Activated T-cell treated with anti-CD3 and anti-CD28 coated beads for 4 hours (primary cell): ENCODE results near the gene SLC25A31.

Experiments used
- DNase-seq: peaks from one replicate; pipeline ENCODE4 v3.0.0-alpha.2; 2020

Gene SLC25A31

DNA sequence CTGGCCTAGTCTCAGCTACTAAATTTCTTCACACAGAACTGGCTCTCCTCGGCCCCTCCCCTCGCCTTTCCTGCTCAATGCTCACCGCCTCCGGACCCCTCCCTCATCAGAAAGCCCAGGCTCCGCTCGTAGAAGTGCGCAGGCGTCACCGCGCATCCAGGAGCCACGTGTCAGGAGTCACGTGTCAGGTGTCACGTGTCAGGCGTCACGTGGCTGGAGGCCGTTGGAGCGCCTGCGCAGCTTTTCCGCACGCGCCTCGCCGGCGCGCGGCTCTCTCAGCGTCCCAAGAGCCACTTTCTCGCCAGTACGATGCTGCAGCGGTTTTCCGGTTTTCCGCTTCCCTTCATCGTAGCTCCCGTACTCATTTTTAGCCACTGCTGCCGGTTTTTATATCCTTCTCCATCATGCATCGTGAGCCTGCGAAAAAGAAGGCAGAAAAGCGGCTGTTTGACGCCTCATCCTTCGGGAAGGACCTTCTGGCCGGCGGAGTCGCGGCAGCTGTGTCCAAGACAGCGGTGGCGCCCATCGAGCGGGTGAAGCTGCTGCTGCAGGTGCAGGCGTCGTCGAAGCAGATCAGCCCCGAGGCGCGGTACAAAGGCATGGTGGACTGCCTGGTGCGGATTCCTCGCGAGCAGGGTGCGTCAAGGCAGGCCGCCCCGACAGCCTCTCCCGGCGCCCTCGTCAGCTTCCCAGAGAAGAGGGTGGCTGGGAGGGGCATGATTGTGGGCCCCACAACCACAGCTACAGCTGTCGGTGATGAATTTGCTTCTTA is at the start of gene SLC25A31:
Gene SLC25A31 (plus strand): TSS at position 259 of the 772 bp plus-strand sequence. CDS start 146 bp downstream, at position 405.
- DNase-seq: no peak

DNA sequence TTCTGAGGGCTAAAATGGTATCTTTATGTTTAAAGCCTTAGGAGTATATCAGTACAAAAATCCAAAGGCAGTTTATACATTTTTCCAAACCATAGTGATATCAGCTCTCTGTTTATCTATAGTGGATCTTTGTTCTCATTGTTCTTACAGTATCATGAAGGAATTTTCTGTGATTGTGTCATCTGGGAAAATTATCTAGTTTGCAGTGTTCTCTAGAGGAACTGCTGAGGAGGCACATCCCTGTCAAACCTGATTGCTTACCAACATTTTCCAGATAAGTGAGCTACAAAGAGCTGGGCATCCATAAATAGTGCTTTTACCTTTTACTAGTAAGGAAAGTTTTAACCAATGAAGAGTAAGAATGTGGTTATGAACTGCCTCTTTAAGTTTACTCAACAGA is 44.9 kb upstream of the SLC25A31 start:
- no peak for DNase-seq

GRCh38 chr4:127686658-127687057 is 43.5 kb upstream of the SLC25A31 start:
- no peak for DNase-seq

DNA sequence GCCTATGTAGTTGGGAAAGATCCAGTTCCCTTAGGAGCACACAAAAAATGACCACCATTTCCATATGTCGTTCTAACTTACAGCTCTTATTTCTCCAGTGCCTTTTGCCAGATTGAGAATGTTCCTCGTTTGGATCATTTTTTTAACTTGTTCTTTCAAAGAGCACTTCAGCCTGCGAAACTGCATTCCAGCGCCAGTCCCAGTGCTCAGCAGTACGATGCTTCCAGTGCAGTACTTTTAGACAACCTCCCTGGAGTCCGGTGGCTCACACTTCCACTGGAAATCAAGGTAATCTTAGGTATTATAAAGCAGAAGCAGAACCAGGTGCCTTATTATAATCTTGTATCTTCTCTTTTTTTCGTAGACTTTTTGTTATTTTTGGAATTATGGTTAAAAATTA is 42.6 kb upstream of the SLC25A31 start:
- DNase-seq: no peak

DNA sequence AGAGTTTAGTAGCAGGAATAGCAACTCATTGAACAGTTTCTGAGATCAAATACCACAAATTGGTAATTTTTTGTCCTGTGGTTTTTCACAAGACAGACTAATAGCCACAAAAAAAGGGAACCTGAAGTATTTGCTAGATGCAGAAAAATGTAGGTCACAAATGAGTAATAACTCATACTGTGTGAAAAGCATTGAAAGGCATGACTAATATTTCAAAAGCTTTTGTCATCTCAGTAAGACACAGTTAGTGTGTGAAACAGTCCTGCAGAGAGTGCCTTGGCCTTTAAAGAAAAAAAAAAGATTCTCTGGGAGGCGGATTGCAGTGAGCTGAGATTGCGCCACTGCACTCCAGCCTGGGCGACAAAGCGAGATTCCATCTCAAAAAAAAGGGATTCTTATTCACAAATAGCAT is 31.4 kb upstream of the SLC25A31 start:
- DNase-seq: no peak

DNA sequence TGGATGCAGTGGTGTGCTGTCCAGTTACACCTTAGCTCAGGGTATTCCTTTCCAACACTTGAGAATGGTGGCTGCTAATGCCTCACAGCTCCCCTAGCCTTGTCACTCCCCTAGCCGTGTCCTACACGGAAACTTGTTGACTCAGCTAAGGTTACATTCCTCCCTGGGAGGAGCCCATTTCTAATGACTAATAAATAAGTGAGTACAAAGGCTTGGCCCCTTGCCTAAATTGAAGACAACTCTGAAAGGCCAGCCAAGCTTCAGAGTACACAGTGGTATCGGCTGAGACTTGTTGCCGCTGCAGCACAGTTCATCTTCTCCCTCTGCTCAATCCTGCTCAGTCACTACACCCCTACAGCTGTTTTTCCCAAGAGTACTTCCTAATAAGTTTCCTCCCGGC is 21.2 kb upstream of the SLC25A31 start:
- no peak for DNase-seq

DNA sequence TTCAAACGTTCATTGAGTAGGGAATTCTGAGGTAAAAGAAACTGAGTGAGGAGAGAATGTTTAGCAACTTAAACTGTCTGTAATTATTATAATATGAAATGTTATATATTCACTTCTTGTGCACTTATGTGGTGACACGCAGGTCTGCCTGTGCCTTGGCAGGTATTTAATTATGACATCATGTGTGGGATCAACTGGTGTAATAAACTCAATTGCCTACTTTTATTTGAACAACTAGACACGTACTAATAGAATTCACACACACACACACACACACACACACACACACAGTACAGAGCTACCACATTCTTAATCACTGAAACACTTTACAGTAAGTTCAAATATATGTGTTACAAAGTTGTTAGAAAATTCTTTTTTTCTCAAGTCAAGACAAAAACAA is 20.7 kb upstream of the SLC25A31 start:
- DNase-seq: no peak

- DNase-seq: no peak
These were observed 1.2 kb downstream of the SLC25A31 start for GRCh38 chr4:127731406-127731805.

DNA sequence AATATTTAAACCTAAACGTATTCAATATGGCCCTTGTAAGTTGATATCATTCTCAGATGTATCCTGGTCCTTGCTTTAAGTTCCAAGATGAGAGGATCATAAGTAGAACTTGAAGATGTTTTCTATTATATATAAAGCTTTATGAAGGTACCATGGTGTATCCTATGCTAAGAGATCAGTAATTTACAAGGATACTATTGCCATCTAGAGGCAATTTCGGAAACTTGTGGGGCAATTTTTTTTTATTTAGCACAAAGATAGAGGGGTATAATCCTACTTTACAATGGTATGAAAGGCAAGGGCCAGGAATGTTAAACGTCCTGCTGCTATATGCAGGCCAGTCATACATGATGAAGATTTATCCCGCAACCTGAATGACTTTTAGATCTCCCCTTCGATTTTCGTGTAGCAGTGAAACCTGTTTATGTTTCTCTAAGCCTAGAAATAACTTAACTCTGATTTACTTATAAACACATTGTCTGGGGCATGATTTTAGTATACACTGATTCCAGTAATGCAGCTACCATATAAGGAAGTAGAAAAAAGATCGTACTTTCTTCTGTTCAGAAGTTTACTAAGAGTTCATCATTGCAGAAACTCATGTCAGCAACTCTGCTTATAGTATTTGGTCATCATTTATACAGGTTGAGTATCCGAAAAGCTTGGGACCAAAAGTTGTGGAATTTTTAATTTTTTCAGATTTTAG is 2.6 kb downstream of the SLC25A31 start:
- no peak for DNase-seq

- DNase-seq: no peak
These were observed 4.8 kb downstream of the SLC25A31 start for GRCh38 chr4:127734976-127735375.

DNA sequence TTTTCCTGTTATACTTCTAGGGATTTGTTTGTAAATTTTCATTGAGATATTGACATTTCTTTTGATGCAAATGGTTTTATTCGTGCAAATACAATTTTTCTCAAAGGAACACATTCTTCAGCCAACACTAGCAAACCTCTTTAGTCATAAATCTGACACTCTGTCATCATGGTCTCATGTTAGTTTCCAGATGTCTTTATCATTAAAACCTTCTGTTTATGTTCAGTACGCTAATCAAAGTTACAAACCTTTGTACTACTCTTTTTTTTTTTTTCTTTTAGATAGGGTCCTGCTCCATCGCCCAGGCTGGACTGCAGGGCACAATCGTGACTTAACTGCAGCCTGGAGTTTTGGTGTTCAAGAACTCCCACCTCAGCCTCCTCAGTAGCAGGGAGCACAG is 7.1 kb downstream of the SLC25A31 start:
- DNase-seq: no peak

GRCh38 chr4:127741247-127741646 is 11.0 kb downstream of the SLC25A31 start:
- no peak for DNase-seq

DNA sequence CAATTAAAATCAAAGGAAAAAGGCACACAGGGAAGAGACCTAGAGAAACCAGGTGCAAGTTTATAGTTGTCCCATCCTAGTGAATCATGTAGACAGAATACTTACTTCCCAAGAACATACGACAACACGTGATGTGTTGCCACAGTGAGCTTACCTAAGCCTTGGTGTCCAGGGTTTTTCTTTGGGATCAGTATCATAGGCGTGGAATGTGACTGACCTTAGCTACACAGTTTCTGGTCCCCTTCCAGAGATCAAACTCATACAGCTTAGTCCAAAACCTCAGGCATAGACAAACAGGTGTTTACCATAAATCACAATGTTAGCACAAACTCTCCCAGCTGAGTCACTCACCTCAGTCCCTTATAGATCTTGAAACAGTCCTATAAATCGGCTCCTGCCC is 17.7 kb downstream of the SLC25A31 start:
- DNase-seq: no peak

- no peak for DNase-seq
These were observed 18.8 kb downstream of the SLC25A31 start for GRCh38 chr4:127748957-127749356.

DNA sequence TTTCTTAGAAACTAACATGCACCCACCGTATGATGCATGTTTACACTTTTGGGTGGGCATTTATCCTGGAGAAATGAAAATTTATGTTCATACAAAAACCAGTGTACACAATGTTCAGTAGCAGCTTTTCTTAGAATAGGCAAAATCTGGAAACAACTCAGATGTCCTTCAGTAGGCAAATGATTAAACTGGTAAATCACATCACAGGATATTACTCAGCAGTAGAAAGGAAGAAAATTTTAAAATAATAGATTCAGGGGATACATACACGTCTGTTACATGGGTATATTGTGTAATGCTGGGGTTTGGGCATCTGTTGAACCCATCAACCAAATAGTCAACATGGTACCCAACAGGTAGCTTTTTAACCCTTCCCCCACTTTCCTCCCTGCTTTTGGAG is 26.7 kb downstream of the SLC25A31 start:
- DNase-seq: no peak

GRCh38 chr4:127759228-127759820 is 29.1 kb downstream of the SLC25A31 start:
- DNase-seq: no peak

DNA sequence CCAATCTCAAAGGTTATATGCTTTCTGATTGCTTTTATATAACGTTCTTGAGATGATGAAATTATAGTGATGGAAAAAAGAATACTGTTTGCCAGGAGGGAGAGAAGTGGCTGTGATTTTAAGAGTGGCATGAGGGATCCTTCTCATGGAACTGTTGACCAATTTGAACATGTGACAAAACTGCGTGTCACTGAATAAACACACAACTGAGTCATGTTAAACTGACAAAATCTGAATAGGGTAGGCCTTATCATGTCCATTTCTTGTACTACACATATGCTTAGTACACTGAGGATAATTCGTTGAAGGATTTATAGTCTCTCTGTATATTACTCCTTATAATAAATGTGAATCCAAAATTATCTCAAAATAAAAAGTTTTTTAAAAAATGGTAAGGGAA is 29.7 kb downstream of the SLC25A31 start:
- DNase-seq: no peak

DNA sequence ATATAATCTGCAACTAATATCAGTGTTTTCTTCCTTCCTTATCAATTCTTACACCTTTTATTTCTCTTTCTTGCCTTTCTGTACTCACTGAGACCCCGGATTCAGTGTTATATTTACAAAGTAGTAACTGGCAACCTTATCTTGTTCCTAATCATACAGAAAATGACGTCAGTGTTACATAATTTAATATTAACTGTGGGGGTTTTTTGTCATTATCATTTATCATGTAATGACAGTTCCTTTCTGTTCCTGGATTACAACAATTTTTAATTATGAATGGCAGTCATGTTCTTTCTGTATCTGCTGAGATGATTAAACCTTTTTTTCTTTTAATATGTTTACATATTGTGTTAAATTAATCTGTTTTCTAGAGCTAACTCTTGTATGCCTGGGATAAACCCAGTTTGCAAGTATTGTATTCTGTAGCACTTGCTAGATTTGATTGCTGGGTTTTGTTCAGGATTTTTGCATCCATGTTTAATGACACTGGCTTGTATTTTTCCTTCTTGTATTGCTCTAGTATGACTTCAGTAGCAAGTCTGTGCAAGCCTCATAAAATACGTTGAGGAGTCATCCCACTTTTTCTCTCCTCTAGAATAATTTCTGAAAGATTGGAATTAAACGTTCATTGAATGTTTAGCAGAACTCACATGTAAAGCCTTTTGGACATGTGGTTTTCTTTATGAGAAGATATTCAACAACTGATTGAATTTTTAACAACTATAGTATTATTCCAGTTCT is 41.5 kb downstream of the SLC25A31 start:
- no peak for DNase-seq

GRCh38 chr4:127772769-127773671 is 42.8 kb downstream of the SLC25A31 start:
- DNase-seq: no peak

DNA sequence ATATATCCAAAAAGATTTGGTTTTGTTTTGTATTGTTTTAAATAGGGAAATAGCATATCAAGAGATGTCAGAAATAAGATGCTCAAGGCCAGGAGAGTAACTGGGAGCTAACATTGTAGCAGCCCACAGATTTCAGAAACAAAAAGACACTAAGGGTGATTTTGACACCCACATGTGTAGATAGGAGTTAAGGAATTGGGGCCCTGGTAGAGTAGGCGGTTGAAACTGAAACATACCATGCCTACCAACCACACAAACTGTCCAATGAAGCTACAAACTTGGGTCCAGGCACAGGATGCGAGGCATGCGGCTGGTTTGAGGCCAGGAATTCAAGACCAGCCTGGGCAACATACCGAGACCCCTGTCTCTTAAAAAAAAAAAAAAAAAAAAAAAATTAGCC is 45.6 kb downstream of the SLC25A31 start:
- DNase-seq: no peak

DNA sequence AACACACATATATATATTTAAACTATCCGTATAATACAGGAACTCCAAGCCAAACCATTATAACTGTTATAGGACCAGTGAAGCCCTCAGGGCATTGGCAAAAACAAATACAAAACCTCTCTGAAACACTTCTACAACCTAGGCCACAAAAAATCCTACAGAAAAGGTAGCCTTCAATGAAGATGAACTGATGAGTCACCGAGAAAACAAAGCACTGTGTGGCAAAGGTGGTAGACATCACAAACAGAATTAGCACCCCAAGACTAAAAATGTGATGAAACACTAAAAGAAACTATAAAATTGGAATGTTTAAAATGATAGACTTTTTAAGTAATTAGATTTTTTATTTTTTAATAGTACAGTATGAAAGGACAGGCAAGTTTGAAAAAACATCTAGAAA is 46.4 kb downstream of the SLC25A31 start:
- no peak for DNase-seq

DNA sequence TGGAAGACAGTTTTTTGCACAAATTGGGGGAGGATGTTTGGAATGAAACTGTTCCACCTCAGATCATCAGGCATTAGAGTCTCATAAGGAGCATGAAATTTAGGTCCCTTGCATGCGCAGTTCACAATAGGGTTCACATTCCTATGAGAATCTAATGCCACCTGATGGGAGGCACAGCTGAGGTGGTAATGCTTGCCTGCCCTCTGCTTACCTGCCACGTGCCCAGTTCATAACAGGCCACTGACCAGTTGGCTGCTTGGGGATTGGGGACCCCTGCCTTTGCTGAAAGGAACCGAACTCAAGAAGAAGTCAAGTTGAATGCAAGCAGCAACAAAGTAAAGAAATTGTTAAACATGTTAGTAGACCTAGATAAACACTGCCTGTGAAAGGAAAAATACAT is 47.3 kb downstream of the SLC25A31 start:
- no peak for DNase-seq
